NT2/D1 (cell line): ENCODE results near the gene RNF217.

ENCODE experiments used
- SUZ12 ChIP-seq: IDR thresholded peaks from 2 replicates; pipeline ENCODE4 v1.6.1; 2011; ENCODE audit not compliant: insufficient read length, insufficient read depth; ENCODE audit errors: extremely low read depth
- ZNF274 ChIP-seq: IDR thresholded peaks from 2 replicates; pipeline ENCODE4 v1.6.1; 2011; ENCODE audit warnings: mild to moderate bottlenecking, low read depth, low read length

DNA sequence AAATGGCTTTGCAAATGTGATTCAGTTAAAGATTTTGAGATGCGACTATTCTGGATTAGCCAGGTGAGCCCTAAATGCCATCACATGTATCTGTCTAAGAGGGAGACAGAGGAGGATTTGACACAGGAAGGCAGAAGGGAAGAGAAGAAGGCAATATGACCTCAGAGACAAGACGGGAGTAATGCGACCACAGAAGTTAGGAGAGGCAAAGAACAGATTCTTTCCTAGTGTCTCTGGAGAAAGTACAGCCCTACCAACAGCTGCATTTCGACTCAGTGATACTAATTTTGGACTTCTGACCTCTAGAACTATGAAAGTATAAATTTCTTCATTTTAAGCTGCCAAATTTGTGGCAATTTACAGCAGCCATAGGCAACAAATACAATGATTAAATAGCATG, 167.1 kb downstream of the RNF217 start:
- no peak for TF ChIP-seq ZNF274
- no peak for TF ChIP-seq SUZ12
